Adrenal gland (tissue), 12 donors: ENCODE measurements around the gene SPAAR. TPM values are rescaled to one million over a fixed set of nuclear protein-coding genes. Genes with fewer than 3 reads are reported as not detected.
"Not testable (repeated sequence)": the region's sequence is repeated elsewhere in the genome, so short reads cannot be mapped to it uniquely, and the experiment has no call there.

ENCODE experiments used
- DNase-seq, 7 donors: peaks; one replicate each; pipeline ENCODE4 v3.0.0-alpha.2; 2019 to 2020
- H3K27ac ChIP-seq, 5 donors: fragments of 200-600 bp; sonication (generic) in 4 of 5; 1 replicate in 3 of 5; 2 replicates in 2 of 5; pipeline versions ENCODE4 v1.5.1 to v1.8.0; 2016 to 2020; ENCODE audit warnings: mild to moderate bottlenecking in 1 of 5
- H3K27me3 ChIP-seq: fragments of 200-600 bp; 2 replicates; pipeline ENCODE4 v1.8.0; 2021
- H3K36me3 ChIP-seq, 2 donors: fragments of 200-600 bp; replicated peaks in 1 of 2; 1 replicate in 1 of 2; 2 replicates in 1 of 2; pipeline versions ENCODE4 v1.5.1 to v1.8.0; 2018 to 2022
- H3K4me1 ChIP-seq, 2 donors: fragments of 200-600 bp; replicated peaks in 1 of 2; 1 replicate in 1 of 2; 2 replicates in 1 of 2; pipeline versions ENCODE4 v1.5.1 to v1.8.0; 2018 to 2021
- H3K4me3 ChIP-seq, 4 donors: fragments of 200-600 bp; sonication (generic) in 3 of 4; one replicate each; pipeline ENCODE4 v1.5.1; 2016 to 2018
- H3K9me3 ChIP-seq, 3 donors: fragments of 200-600 bp; sonication (generic) in 1 of 3; replicated peaks in 1 of 3; 1 replicate in 2 of 3; 2 replicates in 1 of 3; pipeline versions ENCODE4 v1.5.1 to v1.8.0; 2016 to 2021
- POLR2A ChIP-seq, 2 donors: fragments of 450-650 bp; IDR thresholded peaks; one replicate each; pipeline ENCODE4 v1.6.1; 2017; ENCODE audit warnings: antibody characterized with exemption in 2 of 2, mild to moderate bottlenecking in 2 of 2, moderate library complexity in 1 of 2
- WGBS, 4 donors: extraction: QIAGEN DNeasy Blood & Tissue Kit in 2 of 4; methylation state at CpG; one replicate each; pipeline versions ENCODE4 v1.1.5 to v1.1.7; 2013 to 2017; 5-methylcytosine and 5-hydroxymethylcytosine counted together
- intact Hi-C, 2 donors: fragments of 100-400 bp; cut with DNase I; formaldehyde crosslinking; loops; one replicate each; pipeline versions ENCODE4 v1.14.1 to v1.15.0; 2022 to 2023
- polyA plus RNA-seq, 3 donors: library from polyadenylated mRNA; stranded (reverse); fragments of 200-250 nt in 2 of 3; fragments of 350-450 nt in 1 of 3; fragmentation: Illumina TruSeq in 1 of 3; extraction: RNeasy Lipid Tissue Mini Kit (QIAGEN cat#74804) in 1 of 3; gene quantifications; one replicate each; pipeline ENCODE4 v1.2.3, GENCODE V29; 2013 to 2014
- total RNA-seq, 9 donors: library from RNA; depleted of rRNA in 4 of 9; stranded (reverse); fragments of >200 nt in 4 of 9; fragments of 120-200 nt in 1 of 9; fragmentation: NEBNext Ultra II Directional in 1 of 9; extraction: Animal tissue kit (Norgen Biotek cat#: 25700) in 1 of 9; gene quantifications; one replicate each; pipeline versions ENCODE4 v1.1.0 to v1.2.4, GENCODE V29; 2013 to 2023
- TF ChIP-seq, protein P1 (sequence below), 6 experiments: fragments of 450-650 bp in 4 of 6; fragments of 200-600 bp in 2 of 6; sonication (generic) in 1 of 6; IDR thresholded peaks; 1 replicate in 5 of 6; 2 replicates in 1 of 6; pipeline versions ENCODE4 v1.5.1 to v1.8.0; 2016 to 2021; ENCODE audit warnings: antibody characterized with exemption in 6 of 6, mild to moderate bottlenecking in 2 of 6, moderate library complexity in 1 of 6
- donor health status: healthy with polysubstance abuse.
- donor health status: Bipolar disorder and iron deficiency.
- donor health status: DM: yes; HTN: yes; CAD: no.
- donor health status: DM: no; HTN: no; CAD: no.
- donor health status: DM: no; HTN: no; CAD: no.
- donor health status: DM: yes; HTN: yes; CAD: no.

SPAAR gene
- total and polyA plus RNA-seq, 12 donors: 0.54 to 3.6 (median 2.3) TPM

DNA sequence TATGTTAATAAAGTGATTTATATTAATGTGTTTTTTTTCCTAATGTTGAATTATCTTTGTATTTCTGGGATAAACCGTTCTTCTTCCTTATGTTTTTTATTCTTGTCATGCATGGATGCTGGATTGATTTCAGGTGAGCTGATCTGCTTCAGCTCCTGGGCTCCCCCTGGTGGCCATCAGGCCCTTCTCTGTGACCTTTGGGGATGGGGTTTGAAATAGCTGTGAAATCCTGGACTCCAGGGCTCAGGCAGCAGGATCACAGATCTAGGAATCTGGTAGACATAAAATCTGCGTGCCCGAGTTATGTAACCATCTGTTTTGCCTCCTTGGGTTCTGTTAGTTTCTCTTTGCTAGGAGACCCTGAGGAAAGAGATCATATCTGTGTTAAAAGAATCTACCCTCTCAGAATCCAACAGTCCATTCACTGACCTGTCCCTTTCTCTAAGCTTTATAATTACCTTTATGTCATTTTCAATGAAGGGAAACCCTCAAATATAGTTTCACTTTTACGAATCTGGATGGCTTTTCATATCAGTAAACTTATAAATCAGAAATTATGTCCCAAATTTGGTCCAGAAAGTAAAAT lies 26.9 kb upstream of the SPAAR start:
- Histone ChIP-seq H3K36me3 (no peaks in the 10 kb centered on the region), H3K9me3 (no peaks in the 10 kb centered on the region), H3K27me3 (no peaks in the 10 kb centered on the region), H3K4me1 (no peaks in the 10 kb centered on the region), H3K4me3 (no peak overlapping the region), H3K27ac (no peak overlapping the region)
- no peak for TF ChIP-seq POLR2A (IDR thresholded peaks at IDR 0.05)
- TF ChIP-seq, protein P1, sequence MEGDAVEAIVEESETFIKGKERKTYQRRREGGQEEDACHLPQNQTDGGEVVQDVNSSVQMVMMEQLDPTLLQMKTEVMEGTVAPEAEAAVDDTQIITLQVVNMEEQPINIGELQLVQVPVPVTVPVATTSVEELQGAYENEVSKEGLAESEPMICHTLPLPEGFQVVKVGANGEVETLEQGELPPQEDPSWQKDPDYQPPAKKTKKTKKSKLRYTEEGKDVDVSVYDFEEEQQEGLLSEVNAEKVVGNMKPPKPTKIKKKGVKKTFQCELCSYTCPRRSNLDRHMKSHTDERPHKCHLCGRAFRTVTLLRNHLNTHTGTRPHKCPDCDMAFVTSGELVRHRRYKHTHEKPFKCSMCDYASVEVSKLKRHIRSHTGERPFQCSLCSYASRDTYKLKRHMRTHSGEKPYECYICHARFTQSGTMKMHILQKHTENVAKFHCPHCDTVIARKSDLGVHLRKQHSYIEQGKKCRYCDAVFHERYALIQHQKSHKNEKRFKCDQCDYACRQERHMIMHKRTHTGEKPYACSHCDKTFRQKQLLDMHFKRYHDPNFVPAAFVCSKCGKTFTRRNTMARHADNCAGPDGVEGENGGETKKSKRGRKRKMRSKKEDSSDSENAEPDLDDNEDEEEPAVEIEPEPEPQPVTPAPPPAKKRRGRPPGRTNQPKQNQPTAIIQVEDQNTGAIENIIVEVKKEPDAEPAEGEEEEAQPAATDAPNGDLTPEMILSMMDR (IDR thresholded peaks at IDR 0.05): peak; percentile 85 to 98 (median 94)
- peak; percentile 73 to 94 (median 86) for DNase-seq
- 1 to 6% (median 1%) methylated on average over 4 of the region's 4 CpGs for WGBS, 4 donors
- intact Hi-C loops: loop anchor here (2.0 to 5.0 kb wide), 2 partner anchors 90 to 92 kb away; partner anchors contain the start of gene NPR2 (in 2 of the 2)

DNA sequence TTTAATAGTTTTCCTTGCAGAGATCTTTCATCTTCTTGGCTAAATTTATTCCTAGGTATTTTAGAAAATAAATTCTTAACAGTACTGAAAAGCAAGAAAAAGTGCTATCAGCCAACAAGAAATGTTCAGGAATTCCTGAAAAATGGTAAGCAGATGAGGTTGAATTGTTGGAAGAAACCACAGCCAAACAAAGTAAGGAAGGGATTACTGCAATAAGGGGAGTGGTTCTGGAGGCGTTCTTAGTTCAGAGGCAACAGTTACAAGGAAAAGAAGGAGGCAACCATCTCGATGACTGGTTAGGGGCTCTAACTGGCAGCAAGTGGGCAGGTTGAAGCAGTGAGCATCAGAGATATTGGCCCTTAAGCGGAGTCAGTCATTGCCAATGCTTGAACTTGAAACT lies 26.3 kb upstream of the SPAAR start:
- no peaks in the 10 kb centered on the region for H3K4me1 ChIP-seq
- no peaks in the 10 kb centered on the region for H3K9me3 ChIP-seq
- DNase-seq: no peak
- WGBS, 4 donors: 58 to 63% (median 61%) methylated on average over 3 of the region's 3 CpGs
- no peak overlapping the region for H3K27ac ChIP-seq
- no peak for TF ChIP-seq POLR2A (IDR thresholded peaks at IDR 0.05)
- TF ChIP-seq, protein P1 (IDR thresholded peaks at IDR 0.05): no peak
- H3K36me3 ChIP-seq: no peaks in the 10 kb centered on the region
- H3K4me3 ChIP-seq: no peak overlapping the region
- intact Hi-C loops: loop anchor here (2.0 to 5.0 kb wide), 2 partner anchors 91 to 92 kb away; partner anchors contain the start of gene NPR2 (in 2 of the 2)
- no peaks in the 10 kb centered on the region for H3K27me3 ChIP-seq

DNA sequence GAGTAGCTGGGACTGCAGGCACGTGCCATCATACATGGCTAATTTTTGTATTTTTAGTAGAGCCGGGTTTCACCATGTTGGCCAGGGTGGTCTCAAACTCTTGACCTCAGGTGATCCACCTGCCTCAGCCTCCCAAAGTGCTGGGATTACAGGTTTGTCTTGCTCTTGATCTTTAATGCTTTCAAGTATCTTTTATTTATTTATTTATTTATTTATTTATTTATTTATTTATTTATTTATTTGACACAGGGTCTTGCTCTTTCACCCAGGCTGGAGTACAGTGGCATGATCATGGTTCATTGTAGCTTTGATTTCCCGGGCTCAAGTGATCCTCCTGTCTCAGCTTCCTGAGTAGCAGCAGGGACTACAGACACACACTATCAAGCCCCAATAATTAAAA lies 24.4 kb upstream of the SPAAR start:
- not testable (repeated sequence) for H3K4me1 ChIP-seq, H3K27me3 ChIP-seq, H3K27ac ChIP-seq, H3K9me3 ChIP-seq, DNase-seq, H3K36me3 ChIP-seq, H3K4me3 ChIP-seq
- intact Hi-C loops: loop anchor here in 1 of 2 donors (5.0 kb wide), 1 partner anchor 93 kb away; the partner anchor contains the start of gene NPR2
- WGBS, 4 donors: 79 to 92% (median 82%) methylated on average over 3 of the region's 3 CpGs

DNA sequence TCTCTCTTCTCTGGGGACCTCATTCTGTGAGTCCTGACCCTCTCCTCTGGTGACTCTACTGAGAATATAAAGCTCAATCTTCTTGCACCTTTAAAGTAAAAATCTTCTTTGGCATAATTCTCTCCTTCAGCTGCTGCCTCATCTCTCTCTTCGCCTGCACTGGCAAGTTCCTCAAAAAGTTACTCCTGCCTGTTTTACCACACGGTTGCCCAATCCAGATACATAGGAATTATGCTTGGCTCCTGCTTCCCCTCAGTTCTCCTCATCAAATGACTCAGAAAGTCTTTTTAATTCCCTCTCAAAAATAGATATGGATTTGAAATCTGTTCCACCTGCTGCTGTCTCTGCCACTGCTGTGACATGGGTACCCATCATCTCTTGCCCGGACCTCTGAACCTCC lies 17.6 kb upstream of the SPAAR start:
- H3K4me3 ChIP-seq: no peak overlapping the region
- no peak overlapping the region for H3K27ac ChIP-seq
- no peaks in the 10 kb centered on the region for H3K4me1 ChIP-seq
- TF ChIP-seq, protein P1 (IDR thresholded peaks at IDR 0.05): no peak
- TF ChIP-seq POLR2A (IDR thresholded peaks at IDR 0.05): no peak
- peaks cover 0 to 5% (median 0%) of the 10 kb centered on the region in 3 donors for H3K9me3 ChIP-seq
- intact Hi-C loops: no loop called here
- DNase-seq: no peak
- WGBS, 4 donors: 73 to 84% (median 80%) methylated on average over 3 of the region's 3 CpGs
- peaks cover 11% of the 10 kb centered on the region for H3K27me3 ChIP-seq
- H3K36me3 ChIP-seq: no peaks in the 10 kb centered on the region

DNA sequence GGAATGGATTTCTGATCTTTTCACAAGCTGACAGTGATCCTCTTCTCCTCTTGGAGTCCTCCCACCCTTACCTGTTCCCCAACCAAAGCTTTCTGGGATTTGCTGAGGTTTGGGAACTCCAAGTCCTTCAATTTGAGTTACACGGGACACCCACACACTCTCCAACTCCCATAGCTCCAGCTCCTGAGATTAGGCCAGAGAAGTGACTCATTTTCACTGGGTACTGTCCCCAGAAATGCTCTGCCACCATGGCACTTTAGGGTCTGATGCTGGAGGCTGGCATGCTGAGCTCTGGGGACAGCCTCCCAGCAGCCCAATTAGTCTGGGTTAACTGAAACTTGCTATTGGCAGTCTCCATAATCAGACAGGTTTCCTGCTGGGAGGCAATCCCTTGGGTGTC lies 17.2 kb upstream of the SPAAR start:
- Histone ChIP-seq H3K9me3 (peaks cover 0 to 5% (median 0%) of the 10 kb centered on the region in 3 donors), H3K27ac (no peak overlapping the region), H3K36me3 (no peaks in the 10 kb centered on the region), H3K4me3 (no peak overlapping the region), H3K27me3 (peaks cover 11% of the 10 kb centered on the region), H3K4me1 (no peaks in the 10 kb centered on the region)
- no peak for TF ChIP-seq POLR2A (IDR thresholded peaks at IDR 0.05)
- TF ChIP-seq, protein P1 (IDR thresholded peaks at IDR 0.05): no peak
- intact Hi-C loops: no loop called here
- 74 to 90% (median 79%) methylated on average over 1 of the region's 1 CpG for WGBS, 4 donors
- DNase-seq: no peak
